Nephron progenitor cell (in vitro differentiated cells): ENCODE results near the gene DTX1.
A peak's percentile ranks its signal among the peaks of the same experiment; 100 is the strongest.

Source experiments
- DNase-seq: peaks from one replicate; pipeline ENCODE4 v3.0.0; 2021
- H3K27ac Mint-ChIP-seq: 2 replicates; pipeline ENCODE4 v1.8.0; 2021; ENCODE audit warnings: mild to moderate bottlenecking, moderate library complexity, mixed read lengths
- H3K27me3 Mint-ChIP-seq: 2 replicates; pipeline ENCODE4 v1.8.0; 2021; ENCODE audit warnings: mild to moderate bottlenecking, low read depth, mixed read lengths; ENCODE audit not compliant: poor library complexity
- H3K36me3 Mint-ChIP-seq: 2 replicates; pipeline ENCODE4 v1.8.0; 2021; ENCODE audit warnings: low read depth, mixed read lengths
- H3K4me1 Mint-ChIP-seq: 2 replicates; pipeline ENCODE4 v1.8.0; 2021; ENCODE audit warnings: mixed read lengths
- H3K4me3 Mint-ChIP-seq: 2 replicates; pipeline ENCODE4 v1.8.0; 2021; ENCODE audit warnings: mild to moderate bottlenecking, moderate library complexity, mixed read lengths
- H3K9me3 Mint-ChIP-seq: 2 replicates; pipeline ENCODE4 v1.8.0; 2021; ENCODE audit warnings: mild to moderate bottlenecking, moderate library complexity, mixed read lengths
- TF ChIP-seq, protein P1 (sequence below): fragments of 200-600 bp; sonication (generic); IDR thresholded peaks from 2 replicates; pipeline ENCODE4 v1.5.0; 2021; ENCODE audit warnings: antibody characterized with exemption

The DTX1 gene

GRCh38 chr12:113050795-113051194 is 5.7 kb upstream of the DTX1 start:
- peaks cover 90% of the 10 kb centered on the region for H3K27me3 Mint-ChIP-seq

GRCh38 chr12:113051759-113052158 is 4.8 kb upstream of the DTX1 start:
- H3K27me3 Mint-ChIP-seq, result peaks cover 88% of the 10 kb centered on the region
- H3K4me1 Mint-ChIP-seq, result peaks cover 33% of the 10 kb centered on the region
- no peak overlapping the region for H3K4me3 Mint-ChIP-seq

More at GRCh38 chr12:113050795-113051194, 5.7 kb upstream of the DTX1 start:
- Mint-ChIP-seq H3K4me3 (no peak overlapping the region), H3K27ac (no peak overlapping the region), H3K36me3 (no peaks in the 10 kb centered on the region), H3K4me1 (peaks cover 33% of the 10 kb centered on the region), H3K9me3 (no peaks in the 10 kb centered on the region)
- no peak for DNase-seq
- TF ChIP-seq, protein P1, sequence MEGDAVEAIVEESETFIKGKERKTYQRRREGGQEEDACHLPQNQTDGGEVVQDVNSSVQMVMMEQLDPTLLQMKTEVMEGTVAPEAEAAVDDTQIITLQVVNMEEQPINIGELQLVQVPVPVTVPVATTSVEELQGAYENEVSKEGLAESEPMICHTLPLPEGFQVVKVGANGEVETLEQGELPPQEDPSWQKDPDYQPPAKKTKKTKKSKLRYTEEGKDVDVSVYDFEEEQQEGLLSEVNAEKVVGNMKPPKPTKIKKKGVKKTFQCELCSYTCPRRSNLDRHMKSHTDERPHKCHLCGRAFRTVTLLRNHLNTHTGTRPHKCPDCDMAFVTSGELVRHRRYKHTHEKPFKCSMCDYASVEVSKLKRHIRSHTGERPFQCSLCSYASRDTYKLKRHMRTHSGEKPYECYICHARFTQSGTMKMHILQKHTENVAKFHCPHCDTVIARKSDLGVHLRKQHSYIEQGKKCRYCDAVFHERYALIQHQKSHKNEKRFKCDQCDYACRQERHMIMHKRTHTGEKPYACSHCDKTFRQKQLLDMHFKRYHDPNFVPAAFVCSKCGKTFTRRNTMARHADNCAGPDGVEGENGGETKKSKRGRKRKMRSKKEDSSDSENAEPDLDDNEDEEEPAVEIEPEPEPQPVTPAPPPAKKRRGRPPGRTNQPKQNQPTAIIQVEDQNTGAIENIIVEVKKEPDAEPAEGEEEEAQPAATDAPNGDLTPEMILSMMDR, result no peak

GRCh38 chr12:113052326-113052725 is 4.2 kb upstream of the DTX1 start:
- H3K27me3 Mint-ChIP-seq, result peaks cover 82% of the 10 kb centered on the region
- no peak overlapping the region for H3K4me3 Mint-ChIP-seq

More at GRCh38 chr12:113051759-113052158, 4.8 kb upstream of the DTX1 start:
- TF ChIP-seq, protein P1, result no peak
- no peak for DNase-seq
- Mint-ChIP-seq H3K9me3 (no peaks in the 10 kb centered on the region), H3K36me3 (no peaks in the 10 kb centered on the region), H3K27ac (no peak overlapping the region)

GRCh38 chr12:113054948-113055486 is 1.5 kb upstream of the DTX1 start:
- TF ChIP-seq, protein P1, result no peak
- Mint-ChIP-seq H3K4me1 (peaks cover 17% of the 10 kb centered on the region), H3K9me3 (no peaks in the 10 kb centered on the region), H3K27me3 (peaks cover 57% of the 10 kb centered on the region), H3K4me3 (peak overlapping the region; percentile 54), H3K36me3 (no peaks in the 10 kb centered on the region), H3K27ac (no peak overlapping the region)
- DNase-seq, result no peak

More at GRCh38 chr12:113052326-113052725, 4.2 kb upstream of the DTX1 start:
- DNase-seq, result no peak
- H3K27ac Mint-ChIP-seq, result no peak overlapping the region
- H3K36me3 Mint-ChIP-seq, result no peaks in the 10 kb centered on the region
- no peaks in the 10 kb centered on the region for H3K9me3 Mint-ChIP-seq
- TF ChIP-seq, protein P1, result no peak
- peaks cover 33% of the 10 kb centered on the region for H3K4me1 Mint-ChIP-seq

GRCh38 chr12:113055594-113056380 is 743 bp upstream of the DTX1 start:
- Mint-ChIP-seq H3K27me3 (peaks cover 50% of the 10 kb centered on the region), H3K36me3 (no peaks in the 10 kb centered on the region), H3K9me3 (no peaks in the 10 kb centered on the region), H3K27ac (no peak overlapping the region), H3K4me1 (peaks cover 10% of the 10 kb centered on the region), H3K4me3 (peak overlapping the region; percentile 66)
- no peak for DNase-seq
- TF ChIP-seq, protein P1, result no peak

DNA sequence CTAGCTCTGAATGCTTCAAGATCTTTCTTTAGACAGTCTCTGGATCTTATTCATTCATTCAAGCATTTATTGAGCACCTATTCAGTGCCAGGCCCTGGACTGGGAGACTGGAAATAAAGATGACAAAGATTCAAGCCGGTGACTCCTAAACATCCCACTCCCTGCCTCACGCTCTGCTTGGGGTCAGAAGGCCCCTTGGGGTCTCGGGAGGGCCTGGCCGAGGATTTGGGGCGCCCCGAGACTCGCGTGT is 224 bp upstream of the DTX1 start:
- Mint-ChIP-seq H3K27ac (no peak overlapping the region), H3K4me1 (peaks cover 5% of the 10 kb centered on the region), H3K36me3 (no peaks in the 10 kb centered on the region), H3K27me3 (peaks cover 49% of the 10 kb centered on the region), H3K4me3 (peak overlapping the region; percentile 66), H3K9me3 (no peaks in the 10 kb centered on the region)
- TF ChIP-seq, protein P1, result no peak
- DNase-seq, result no peak
